Activated CD8-positive, alpha-beta T cell treated with anti-CD3 and anti-CD28 coated beads, Interleukin-2, amount 10 ng/mL, durations not matched to agents 7 days and 5 days (primary cell): ENCODE results near the gene MAP2K5. TPM values are rescaled to one million over a fixed set of nuclear protein-coding genes. Genes with fewer than 3 reads are reported as not detected.

Source experiments
- ATAC-seq: fragments of 150-1000 bp; cut with Tn5 transposase; one replicate; pipeline ENCODE4 v1.10.0; 2021; ENCODE audit warnings: moderate library complexity
- CTCF ChIA-PET: fragments of 350-600 bp; sonication (Branson Sonifier 250); formaldehyde crosslinking; loops from one replicate; lab custom pipeline; 2021; ENCODE audit warnings: antibody characterized with exemption; lab: Charles Lee
- POLR2A ChIA-PET: fragments of 350-600 bp; sonication (Branson Sonifier 250); formaldehyde crosslinking; loops from one replicate; lab custom pipeline; 2021; ENCODE audit warnings: antibody characterized with exemption; lab: Charles Lee
- DNase-seq: peaks from one replicate; pipeline ENCODE4 v3.0.0-alpha.2; 2020
- H3K27ac Mint-ChIP-seq: one replicate; pipeline ENCODE4 v1.8.0; 2021; ENCODE audit warnings: mild to moderate bottlenecking, mixed read lengths
- H3K27me3 Mint-ChIP-seq: one replicate; pipeline ENCODE4 v1.8.0; 2021; ENCODE audit warnings: low read depth, mixed read lengths
- H3K36me3 Mint-ChIP-seq: one replicate; pipeline ENCODE4 v1.8.0; 2021; ENCODE audit warnings: low read depth, mixed read lengths
- H3K4me1 Mint-ChIP-seq: one replicate; pipeline ENCODE4 v1.8.0; 2021; ENCODE audit warnings: low read depth, mixed read lengths
- H3K4me3 Mint-ChIP-seq: one replicate; pipeline ENCODE4 v1.8.0; 2021; ENCODE audit warnings: mild to moderate bottlenecking, mixed read lengths
- H3K9me3 Mint-ChIP-seq: one replicate; pipeline ENCODE4 v1.8.0; 2022; ENCODE audit warnings: mixed read lengths; ENCODE audit not compliant: insufficient read depth
- total RNA-seq, 2 experiments: library from RNA; stranded (reverse); gene quantifications; one replicate each; pipeline ENCODE4 v1.2.3, GENCODE V29; 2021

Gene MAP2K5
- total RNA-seq, 2 experiments from 2014 or later, result 18.3 to 20.9 TPM

GRCh38 chr15:67796196-67797127 lies 254.0 kb downstream of the MAP2K5 start:
- Mint-ChIP-seq H3K9me3 (peaks cover 7% of the 10 kb centered on the region), H3K36me3 (peaks cover 13% of the 10 kb centered on the region), H3K4me1 (no peaks in the 10 kb centered on the region), H3K27me3 (no peaks in the 10 kb centered on the region), H3K4me3 (no peak overlapping the region), H3K27ac (no peak overlapping the region)
- DNase-seq, result no peak
- POLR2A ChIA-PET, result no interaction called here
- ATAC-seq, result no peak
- CTCF ChIA-PET, result interaction anchor here (2.3 kb wide), 1 partner anchor 13 kb away, joined by 10 read pairs; no protein-coding TSS in a partner anchor

- DNase-seq, result no peak
- Mint-ChIP-seq H3K9me3 (peaks cover 7% of the 10 kb centered on the region), H3K36me3 (peaks cover 8% of the 10 kb centered on the region), H3K4me1 (no peaks in the 10 kb centered on the region), H3K27ac (no peak overlapping the region), H3K4me3 (no peak overlapping the region), H3K27me3 (no peaks in the 10 kb centered on the region)
- ATAC-seq, result no peak
- POLR2A ChIA-PET, result no interaction called here
- CTCF ChIA-PET, result no interaction called here
Observed at GRCh38 chr15:67799801-67800205, 257.3 kb downstream of the MAP2K5 start.

DNA sequence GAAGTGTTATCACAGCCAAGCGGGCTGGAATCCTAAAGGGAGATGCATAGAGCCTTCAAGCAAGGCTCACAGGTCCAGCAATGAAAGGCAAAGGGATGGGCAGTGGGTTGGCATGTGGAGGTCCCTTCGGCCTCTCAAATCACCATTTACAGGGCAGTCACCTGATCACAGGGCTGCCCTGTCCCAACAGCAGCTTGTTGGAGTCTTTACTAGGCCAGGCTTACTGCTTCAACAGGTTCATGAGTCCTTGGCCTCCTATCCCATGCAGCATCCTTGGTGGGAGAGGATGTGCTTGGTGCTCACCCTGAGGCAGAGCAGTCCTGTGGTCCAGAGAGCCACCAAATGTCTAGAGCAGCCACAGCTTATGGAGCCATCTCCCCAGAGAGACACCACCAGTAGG lies 258.6 kb downstream of the MAP2K5 start:
- H3K4me1 Mint-ChIP-seq, result peaks cover 2% of the 10 kb centered on the region
- H3K27ac Mint-ChIP-seq, result no peak overlapping the region
- H3K9me3 Mint-ChIP-seq, result no peaks in the 10 kb centered on the region
- DNase-seq, result no peak
- H3K4me3 Mint-ChIP-seq, result no peak overlapping the region
- H3K27me3 Mint-ChIP-seq, result no peaks in the 10 kb centered on the region
- ChIA-PET POLR2A (interaction anchor here (0.5 kb wide), 1 partner anchor 204 kb away, joined by 3 read pairs; no protein-coding TSS in a partner anchor), CTCF (no interaction called here)
- ATAC-seq, result no peak
- H3K36me3 Mint-ChIP-seq, result peaks cover 2% of the 10 kb centered on the region

DNA sequence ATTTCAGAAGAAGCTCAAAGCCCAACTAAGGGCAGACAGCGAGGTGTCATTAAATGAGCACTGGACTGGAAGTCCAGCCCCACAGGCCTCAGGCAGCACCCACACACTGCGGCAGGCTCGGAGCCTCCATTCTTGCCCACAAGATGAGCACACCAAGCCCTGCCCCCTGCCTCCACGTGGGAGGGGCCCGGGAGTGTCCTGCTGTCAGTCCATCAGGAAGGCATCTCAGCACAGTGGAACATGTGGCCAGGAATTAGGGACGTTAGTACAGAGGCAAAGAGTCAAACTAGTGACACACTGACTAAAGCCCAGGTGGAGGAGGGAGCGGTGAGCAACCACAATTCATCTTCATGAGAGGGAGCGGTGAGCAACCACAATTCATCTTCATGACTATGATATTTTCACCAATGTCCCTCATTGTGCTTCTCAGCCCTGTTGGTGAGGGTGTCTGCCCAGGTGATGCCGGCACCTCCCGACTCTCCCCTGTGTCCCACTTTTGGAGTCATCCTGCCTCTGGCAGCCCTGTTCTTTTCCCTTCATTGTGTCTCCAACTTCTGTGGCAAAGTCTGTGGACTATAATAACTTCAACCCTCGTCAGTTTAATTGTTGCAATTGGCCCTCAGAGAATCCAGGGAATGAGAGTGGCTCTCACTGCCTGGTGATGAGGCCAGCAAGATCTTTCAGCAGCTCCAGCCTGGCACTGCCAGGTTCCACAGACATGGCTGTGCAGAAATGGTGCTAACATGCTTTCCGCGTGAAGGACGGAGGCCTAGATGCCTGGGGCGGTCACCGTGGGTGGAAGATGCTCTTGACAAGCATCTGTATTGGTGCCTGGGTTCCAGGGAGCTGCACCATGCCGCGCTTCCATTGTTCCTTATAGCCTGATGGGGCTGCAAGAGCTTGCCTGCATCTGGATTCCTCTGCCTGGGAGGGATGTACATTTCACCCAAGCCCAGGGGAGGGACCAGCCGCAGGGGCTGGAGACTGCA lies 259.7 kb downstream of the MAP2K5 start:
- no peaks in the 10 kb centered on the region for H3K36me3 Mint-ChIP-seq
- no peak for ATAC-seq
- H3K9me3 Mint-ChIP-seq, result no peaks in the 10 kb centered on the region
- CTCF ChIA-PET, result no interaction called here
- H3K4me1 Mint-ChIP-seq, result peaks cover 2% of the 10 kb centered on the region
- H3K27me3 Mint-ChIP-seq, result no peaks in the 10 kb centered on the region
- H3K4me3 Mint-ChIP-seq, result no peak overlapping the region
- no peak for DNase-seq
- POLR2A ChIA-PET, result no interaction called here
- H3K27ac Mint-ChIP-seq, result no peak overlapping the region

DNA sequence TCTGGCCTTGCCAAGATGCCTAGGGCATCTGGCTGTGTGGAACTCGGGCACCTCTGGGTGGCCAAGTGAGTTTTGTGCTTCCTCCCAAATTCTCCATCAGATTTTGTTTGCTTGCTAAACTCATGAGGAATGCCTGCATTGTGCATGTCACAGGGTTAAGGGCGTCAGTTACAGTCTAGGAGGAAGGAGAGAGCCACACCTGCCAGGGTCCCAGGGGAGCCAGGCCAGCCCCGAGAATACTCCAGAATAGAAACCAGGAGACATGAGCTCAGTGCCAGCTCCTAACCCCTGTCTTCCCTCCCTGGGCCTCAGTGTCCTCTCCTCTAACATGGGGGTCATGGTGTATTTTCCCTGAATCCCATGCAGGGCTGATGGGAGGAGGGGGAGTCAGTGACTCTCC lies 260.8 kb downstream of the MAP2K5 start:
- H3K4me3 Mint-ChIP-seq, result no peak overlapping the region
- H3K36me3 Mint-ChIP-seq, result no peaks in the 10 kb centered on the region
- H3K27ac Mint-ChIP-seq, result no peak overlapping the region
- no peaks in the 10 kb centered on the region for H3K27me3 Mint-ChIP-seq
- no peak for ATAC-seq
- no peaks in the 10 kb centered on the region for H3K9me3 Mint-ChIP-seq
- ChIA-PET CTCF (no interaction called here), POLR2A (no interaction called here)
- DNase-seq, result no peak
- H3K4me1 Mint-ChIP-seq, result peaks cover 2% of the 10 kb centered on the region

- ATAC-seq (no peak), DNase-seq (no peak)
- no peaks in the 10 kb centered on the region for H3K27me3 Mint-ChIP-seq
- peaks cover 2% of the 10 kb centered on the region for H3K4me1 Mint-ChIP-seq
- CTCF ChIA-PET, result no interaction called here
- POLR2A ChIA-PET, result no interaction called here
- no peak overlapping the region for H3K27ac Mint-ChIP-seq
- no peak overlapping the region for H3K4me3 Mint-ChIP-seq
- no peaks in the 10 kb centered on the region for H3K9me3 Mint-ChIP-seq
- H3K36me3 Mint-ChIP-seq, result no peaks in the 10 kb centered on the region
Observed at GRCh38 chr15:67803996-67804843, 261.7 kb downstream of the MAP2K5 start.

GRCh38 chr15:67805008-67805665 lies 262.6 kb downstream of the MAP2K5 start:
- no peaks in the 10 kb centered on the region for H3K27me3 Mint-ChIP-seq
- no peak for ATAC-seq
- no peaks in the 10 kb centered on the region for H3K36me3 Mint-ChIP-seq
- H3K27ac Mint-ChIP-seq, result no peak overlapping the region
- ChIA-PET POLR2A (no interaction called here), CTCF (no interaction called here)
- no peak overlapping the region for H3K4me3 Mint-ChIP-seq
- no peaks in the 10 kb centered on the region for H3K9me3 Mint-ChIP-seq
- no peak for DNase-seq
- peaks cover 2% of the 10 kb centered on the region for H3K4me1 Mint-ChIP-seq

GRCh38 chr15:67805666-67806516 lies 263.4 kb downstream of the MAP2K5 start:
- Mint-ChIP-seq H3K9me3 (no peaks in the 10 kb centered on the region), H3K27ac (no peak overlapping the region), H3K27me3 (no peaks in the 10 kb centered on the region), H3K4me1 (peaks cover 2% of the 10 kb centered on the region), H3K4me3 (no peak overlapping the region), H3K36me3 (no peaks in the 10 kb centered on the region)
- POLR2A ChIA-PET, result no interaction called here
- DNase-seq (no peak), ATAC-seq (no peak)
- CTCF ChIA-PET, result no interaction called here

DNA sequence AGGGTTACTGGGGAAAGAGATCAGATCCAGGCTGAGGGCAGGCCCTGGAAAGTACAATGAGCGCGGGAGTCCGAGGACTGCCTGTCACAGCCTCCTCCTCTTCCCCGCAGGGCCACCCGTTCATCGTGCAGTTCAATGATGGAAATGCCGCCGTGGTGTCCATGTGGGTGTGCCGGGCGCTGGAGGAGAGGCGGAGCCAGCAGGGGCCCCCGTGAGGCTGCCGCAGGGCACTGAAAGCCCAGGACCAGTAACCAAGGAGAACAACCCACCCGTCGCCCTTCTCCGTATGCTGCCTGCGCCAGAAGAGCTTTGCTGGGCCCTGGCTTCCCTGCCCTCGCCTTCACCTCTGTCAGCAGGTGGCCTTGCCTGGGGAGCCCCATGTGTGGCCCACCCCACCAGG lies 264.0 kb downstream of the MAP2K5 start:
- DNase-seq, result no peak
- ATAC-seq, result no peak
- no peaks in the 10 kb centered on the region for H3K27me3 Mint-ChIP-seq
- ChIA-PET POLR2A (no interaction called here), CTCF (no interaction called here)
- peaks cover 2% of the 10 kb centered on the region for H3K4me1 Mint-ChIP-seq
- no peak overlapping the region for H3K27ac Mint-ChIP-seq
- H3K9me3 Mint-ChIP-seq, result no peaks in the 10 kb centered on the region
- no peak overlapping the region for H3K4me3 Mint-ChIP-seq
- no peaks in the 10 kb centered on the region for H3K36me3 Mint-ChIP-seq

DNA sequence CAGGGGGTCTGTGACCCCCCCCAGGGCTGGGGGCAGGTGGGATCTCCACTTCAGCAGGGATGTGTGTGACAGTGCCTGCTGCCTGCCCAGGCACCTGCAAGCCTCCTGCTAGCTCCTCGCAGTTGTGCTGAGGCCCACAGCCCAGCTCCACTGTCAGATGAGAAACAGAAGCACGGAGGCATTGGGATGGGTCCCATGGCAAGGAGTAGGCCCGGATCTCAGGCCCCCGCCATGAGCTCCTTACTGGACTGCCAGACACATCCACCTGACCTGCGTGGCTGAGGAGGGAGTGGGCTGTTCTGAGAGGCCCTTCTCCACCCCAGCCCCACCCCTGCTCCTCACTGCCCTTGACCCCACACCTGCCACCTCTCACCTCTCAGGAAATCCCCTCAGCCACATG lies 264.6 kb downstream of the MAP2K5 start:
- H3K4me1 Mint-ChIP-seq, result peaks cover 3% of the 10 kb centered on the region
- CTCF ChIA-PET, result no interaction called here
- no peaks in the 10 kb centered on the region for H3K9me3 Mint-ChIP-seq
- H3K4me3 Mint-ChIP-seq, result no peak overlapping the region
- DNase-seq (no peak), ATAC-seq (no peak)
- no peaks in the 10 kb centered on the region for H3K36me3 Mint-ChIP-seq
- POLR2A ChIA-PET, result no interaction called here
- H3K27me3 Mint-ChIP-seq, result no peaks in the 10 kb centered on the region
- no peak overlapping the region for H3K27ac Mint-ChIP-seq
